Measurements from ENCODE around the gene TET2.

- TF ChIP-seq CTCF (IDR thresholded peaks at IDR 0.05): no peak
- no peak for TF ChIP-seq POLR2A (IDR thresholded peaks at IDR 0.05)
These were observed 80.4 kb downstream of the TET2 start for GRCh38 chr4:105227054-105227453.
